Urothelium cell line (cell line): Measurements from ENCODE around the gene PPP1R1B.

Experiments
- DNase-seq: peaks from one replicate; pipeline ENCODE4 v3.0.0; 2011; ENCODE audit warnings: low spot score, mixed read lengths
- FAIRE-seq: peaks from 2 replicates; lab custom pipeline; 2011; peaks lifted over from hg19 to GRCh38; lab: Jason Lieb, UNC

PPP1R1B gene

GRCh38 chr17:39614545-39615157, 12.1 kb upstream of the PPP1R1B start:
- DNase-seq (no peak), FAIRE-seq (no peak)

GRCh38 chr17:39615434-39615833, 11.3 kb upstream of the PPP1R1B start:
- DNase-seq (no peak), FAIRE-seq (no peak)

- FAIRE-seq = no peak
- DNase-seq = no peak
Observed at GRCh38 chr17:39617100-39617445, 9.7 kb upstream of the PPP1R1B start.

- DNase-seq (peak; percentile 89), FAIRE-seq (peak; percentile 83)
Observed at GRCh38 chr17:39617446-39618245, 9.1 kb upstream of the PPP1R1B start.

- peak; percentile 48 for DNase-seq
- no peak for FAIRE-seq
Observed at GRCh38 chr17:39618246-39618913, 8.4 kb upstream of the PPP1R1B start.

GRCh38 chr17:39618956-39619785, 7.6 kb upstream of the PPP1R1B start:
- FAIRE-seq (no peak), DNase-seq (no peak)

GRCh38 chr17:39619786-39620101, 7.0 kb upstream of the PPP1R1B start:
- DNase-seq (no peak), FAIRE-seq (no peak)

- FAIRE-seq (peak; percentile 88), DNase-seq (peak; percentile 83)
Observed at GRCh38 chr17:39621523-39622379, 5.0 kb upstream of the PPP1R1B start.

- DNase-seq (no peak), FAIRE-seq (no peak)
Observed at GRCh38 chr17:39622380-39623006, 4.3 kb upstream of the PPP1R1B start.

GRCh38 chr17:39623356-39623950, 3.3 kb upstream of the PPP1R1B start:
- DNase-seq (peak; percentile 86), FAIRE-seq (no peak)

- FAIRE-seq = no peak
Observed at GRCh38 chr17:39624313-39624712, 2.4 kb upstream of the PPP1R1B start.

GRCh38 chr17:39625198-39625785, 1.5 kb upstream of the PPP1R1B start:
- DNase-seq (no peak), FAIRE-seq (no peak)

More at GRCh38 chr17:39624313-39624712, 2.4 kb upstream of the PPP1R1B start:
- no peak for DNase-seq

- DNase-seq = no peak
- FAIRE-seq = no peak
Observed at GRCh38 chr17:39627047-39627711, 427 bp downstream of the PPP1R1B start.

GRCh38 chr17:39627712-39628516, 1.2 kb downstream of the PPP1R1B start:
- DNase-seq (no peak), FAIRE-seq (no peak)

GRCh38 chr17:39628655-39629493, 2.1 kb downstream of the PPP1R1B start:
- no peak for FAIRE-seq
- no peak for DNase-seq

- no peak for FAIRE-seq
- DNase-seq = no peak
Observed at GRCh38 chr17:39629494-39629880, 2.7 kb downstream of the PPP1R1B start.

GRCh38 chr17:39629898-39630297, 3.1 kb downstream of the PPP1R1B start:
- no peak for FAIRE-seq
- no peak for DNase-seq
